ENCODE measurements around the gene RNGTT.

DNA sequence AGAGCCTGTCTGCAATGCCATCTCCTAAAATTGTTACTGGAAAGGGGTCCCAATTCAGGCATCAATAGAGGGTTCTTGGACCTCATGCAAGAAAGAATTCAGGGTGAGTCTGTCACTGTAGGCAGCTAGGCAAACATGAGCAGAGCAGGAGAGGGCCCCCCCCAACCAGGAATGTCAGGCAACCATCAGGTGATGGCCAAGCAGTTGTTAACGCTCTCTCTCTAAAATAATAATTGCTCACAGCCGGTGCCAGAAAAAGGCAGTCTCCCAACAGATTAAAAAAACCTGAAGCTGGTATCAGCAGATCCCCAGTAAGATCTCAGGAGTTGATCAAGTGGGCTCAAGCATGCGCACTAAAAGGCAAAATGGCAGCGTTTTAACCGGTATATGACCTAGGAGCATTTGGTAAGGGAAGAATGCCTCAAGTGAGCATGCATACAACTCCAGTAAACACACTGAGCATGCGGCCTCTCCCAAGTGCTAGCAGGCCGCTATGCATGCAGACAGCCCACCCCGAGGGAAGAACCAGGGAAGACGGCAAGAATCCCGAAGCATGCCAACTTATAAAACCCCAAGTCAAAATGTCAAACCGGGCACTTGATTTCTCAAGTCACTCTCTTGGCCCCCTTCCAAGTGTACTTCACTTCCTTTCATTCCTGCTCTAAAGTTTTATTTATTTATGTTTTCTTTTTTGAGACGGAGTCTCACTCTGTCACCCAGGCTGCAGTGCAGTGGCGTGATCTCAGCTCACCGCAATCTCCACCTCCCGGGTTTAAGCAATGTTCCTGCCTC lies 44.0 kb upstream of the RNGTT start:
- TF ChIP-seq, protein P1, sequence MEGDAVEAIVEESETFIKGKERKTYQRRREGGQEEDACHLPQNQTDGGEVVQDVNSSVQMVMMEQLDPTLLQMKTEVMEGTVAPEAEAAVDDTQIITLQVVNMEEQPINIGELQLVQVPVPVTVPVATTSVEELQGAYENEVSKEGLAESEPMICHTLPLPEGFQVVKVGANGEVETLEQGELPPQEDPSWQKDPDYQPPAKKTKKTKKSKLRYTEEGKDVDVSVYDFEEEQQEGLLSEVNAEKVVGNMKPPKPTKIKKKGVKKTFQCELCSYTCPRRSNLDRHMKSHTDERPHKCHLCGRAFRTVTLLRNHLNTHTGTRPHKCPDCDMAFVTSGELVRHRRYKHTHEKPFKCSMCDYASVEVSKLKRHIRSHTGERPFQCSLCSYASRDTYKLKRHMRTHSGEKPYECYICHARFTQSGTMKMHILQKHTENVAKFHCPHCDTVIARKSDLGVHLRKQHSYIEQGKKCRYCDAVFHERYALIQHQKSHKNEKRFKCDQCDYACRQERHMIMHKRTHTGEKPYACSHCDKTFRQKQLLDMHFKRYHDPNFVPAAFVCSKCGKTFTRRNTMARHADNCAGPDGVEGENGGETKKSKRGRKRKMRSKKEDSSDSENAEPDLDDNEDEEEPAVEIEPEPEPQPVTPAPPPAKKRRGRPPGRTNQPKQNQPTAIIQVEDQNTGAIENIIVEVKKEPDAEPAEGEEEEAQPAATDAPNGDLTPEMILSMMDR (IDR thresholded peaks at IDR 0.05): no peak
- TF ChIP-seq EP300 (IDR thresholded peaks at IDR 0.05): no peak
- no peak for TF ChIP-seq POLR2AphosphoS5 (IDR thresholded peaks at IDR 0.05)
- no peak for TF ChIP-seq POLR2A (IDR thresholded peaks at IDR 0.05)
